ENCODE measurements around the gene BICD2.

- TF ChIP-seq POLR2AphosphoS5 (IDR thresholded peaks at IDR 0.05) (no peak), CTCF (IDR thresholded peaks at IDR 0.05) (no peak), EP300 (IDR thresholded peaks at IDR 0.05; ENCODE audit: low read depth) (no peak), POLR2A (IDR thresholded peaks at IDR 0.05) (no peak)
Observed at GRCh38 chr9:92726348-92726747, 38.3 kb downstream of the BICD2 start.
